HepG2 (cell line): ENCODE results near the gene PFDN5. TPM values are rescaled to one million over a fixed set of nuclear protein-coding genes. Genes with fewer than 3 reads are reported as not detected.
A peak's percentile ranks its signal among the peaks of the same experiment; 100 is the strongest.

Experiments
- CBX2 ChIP-seq, 2 experiments: fragments of 200-600 bp in 1 of 2; sonication (generic); formaldehyde crosslinking in 1 of 2; IDR thresholded peaks; 2 replicates each; pipeline versions ENCODE4 v1.7.0 to v1.8.1; 2018 to 2022; ENCODE audit warnings: low read depth in 2 of 2, low read length in 1 of 2, mild to moderate bottlenecking in 1 of 2, missing genetic modification reagents in 1 of 2
- EED ChIP-seq: sonication (generic); formaldehyde crosslinking; IDR thresholded peaks from 2 replicates; pipeline ENCODE4 v1.5.0; 2020; ENCODE audit warnings: mild to moderate bottlenecking, missing genetic modification reagents
- JUND ChIP-seq: sonication (generic); formaldehyde crosslinking; IDR thresholded peaks from 2 replicates; pipeline ENCODE4 v1.8.0; 2022; ENCODE audit warnings: mild to moderate bottlenecking, missing genetic modification reagents
- NFKBIZ ChIP-seq: IDR thresholded peaks from 2 replicates; pipeline ENCODE4 v1.6.1; 2018; ENCODE audit warnings: missing genetic modification reagents, missing compliant biosample characterization
- PHB2 ChIP-seq: fragments of 450-650 bp; IDR thresholded peaks from 2 replicates; pipeline ENCODE4 v1.6.1; 2018; ENCODE audit not compliant: partially characterized antibody
- PITX1 ChIP-seq: sonication (generic); formaldehyde crosslinking; IDR thresholded peaks from 2 replicates; pipeline ENCODE4 v1.5.1; 2020; ENCODE audit warnings: mild to moderate bottlenecking, missing genetic modification reagents
- RNF2 ChIP-seq: fragments of 450-650 bp; conservative IDR thresholded peaks from 2 replicates; pipeline ENCODE4 v1.6.1; 2016; ENCODE audit warnings: low read depth
- SMAD3 ChIP-seq: sonication (generic); formaldehyde crosslinking; IDR thresholded peaks from 2 replicates; pipeline ENCODE4 v1.4.0; 2020; ENCODE audit warnings: missing genetic modification reagents
- SMC3 ChIP-seq: IDR thresholded peaks from 2 replicates; pipeline ENCODE4 v1.6.1; 2011; ENCODE audit warnings: low read length, improper control_type of control experiment
- SP1 ChIP-seq, 2 experiments: fragments of 450-650 bp in 1 of 2; sonication (generic) in 1 of 2; formaldehyde crosslinking in 1 of 2; IDR thresholded peaks; 2 replicates each; pipeline versions ENCODE4 v1.4.0 to v1.6.1; 2016 to 2020; ENCODE audit warnings: missing genetic modification reagents in 1 of 2
- SRSF4 ChIP-seq: fragments of 200-400 bp; formaldehyde crosslinking; IDR thresholded peaks from one replicate; pipeline ENCODE4 v1.6.1; 2018; ENCODE audit warnings: mild to moderate bottlenecking, low read depth, low read length, moderate library complexity; ENCODE audit not compliant: poor library complexity, severe bottlenecking
- ZNF329 ChIP-seq: sonication (generic); formaldehyde crosslinking; IDR thresholded peaks from 2 replicates; pipeline ENCODE4 v1.9.0; 2021; ENCODE audit warnings: low read depth, mild to moderate bottlenecking, missing genetic modification reagents
- ZNF775 ChIP-seq: sonication (generic); formaldehyde crosslinking; IDR thresholded peaks from 2 replicates; pipeline ENCODE4 v1.4.0; 2020; ENCODE audit warnings: missing genetic modification reagents, mild to moderate bottlenecking, moderate library complexity, borderline replicate concordance
- ZNF777 ChIP-seq: sonication (generic); formaldehyde crosslinking; IDR thresholded peaks from 2 replicates; pipeline ENCODE4 v1.4.0; 2020; ENCODE audit warnings: missing genetic modification reagents
- polyA plus RNA-seq, 8 experiments: library from polyadenylated mRNA; depleted of rRNA in 3 of 8; stranded (reverse) in 7 of 8; unstranded in 1 of 8; fragments of >200 nt; fragmentation: Illumina TruSeq in 4 of 8; extraction: Trizol in 4 of 8; gene quantifications; 2 replicates each; pipeline versions ENCODE4 v1.2.1 to v1.2.3, GENCODE V29; 2011 to 2016; ENCODE audit warnings: low read depth in 4 of 8, missing spikeins in 1 of 8, mixed read lengths in 1 of 8; ENCODE audit not compliant: insufficient read depth in 1 of 8
- total RNA-seq, 5 experiments: library from RNA; depleted of rRNA; stranded (reverse); fragments of >200 nt; fragmentation: Illumina TruSeq; extraction: Trizol; gene quantifications; 2 replicates each; pipeline ENCODE4 v1.2.3, GENCODE V29; 2016; ENCODE audit warnings: low read depth in 1 of 5
- TF ChIP-seq, protein P1 (sequence below): sonication (generic); formaldehyde crosslinking; IDR thresholded peaks from 2 replicates; pipeline ENCODE4 v1.4.0; 2020; ENCODE audit warnings: missing genetic modification reagents
- TF ChIP-seq, protein P2 (sequence below): sonication (generic); formaldehyde crosslinking; IDR thresholded peaks from 2 replicates; pipeline ENCODE4 v1.5.0; 2020; ENCODE audit warnings: mild to moderate bottlenecking, missing genetic modification reagents, moderate library complexity
- TF ChIP-seq, protein P3 (sequence below): sonication (generic); formaldehyde crosslinking; IDR thresholded peaks from 2 replicates; pipeline ENCODE4 v1.4.0; 2020; ENCODE audit warnings: missing genetic modification reagents

PFDN5 gene
- total and polyA plus RNA-seq, 2 of the 13 experiments (the other 11 are each of a cell fraction or from before 2014, with no cell fraction given): 449 to 462 TPM

DNA sequence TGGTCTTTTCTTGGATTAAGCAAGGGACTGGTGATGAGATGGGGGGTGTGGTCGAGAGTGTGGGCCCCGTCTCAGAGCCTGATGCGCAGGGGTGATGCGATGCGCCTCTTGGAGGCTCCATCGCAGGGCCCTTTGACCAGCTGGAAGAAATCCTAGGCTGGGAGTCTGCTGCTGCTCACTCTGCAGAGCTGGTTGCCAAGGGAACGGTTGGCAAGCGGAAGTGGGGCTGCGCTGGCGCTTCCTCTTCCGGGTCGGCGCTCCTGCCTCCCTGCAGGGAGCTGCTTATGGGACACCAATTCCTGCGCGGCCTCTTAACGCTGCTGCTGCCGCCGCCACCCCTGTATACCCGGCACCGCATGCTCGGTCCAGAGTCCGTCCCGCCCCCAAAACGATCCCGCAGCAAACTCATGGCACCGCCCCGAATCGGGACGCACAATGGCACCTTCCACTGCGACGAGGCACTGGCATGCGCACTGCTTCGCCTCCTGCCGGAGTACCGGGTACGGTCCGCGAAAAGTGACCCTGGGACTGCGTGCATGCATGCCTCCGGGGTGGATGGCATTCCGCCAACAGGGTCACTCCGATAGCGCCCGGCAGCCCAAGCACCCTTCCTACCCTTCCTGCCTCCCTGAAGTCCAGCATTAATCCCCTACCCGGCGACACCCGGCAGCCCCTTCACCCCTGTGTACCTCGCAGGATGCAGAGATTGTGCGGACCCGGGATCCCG is 4.3 kb downstream of the PFDN5 start, which contains the start of gene MYG1 (continued):
- TF ChIP-seq, protein P1, sequence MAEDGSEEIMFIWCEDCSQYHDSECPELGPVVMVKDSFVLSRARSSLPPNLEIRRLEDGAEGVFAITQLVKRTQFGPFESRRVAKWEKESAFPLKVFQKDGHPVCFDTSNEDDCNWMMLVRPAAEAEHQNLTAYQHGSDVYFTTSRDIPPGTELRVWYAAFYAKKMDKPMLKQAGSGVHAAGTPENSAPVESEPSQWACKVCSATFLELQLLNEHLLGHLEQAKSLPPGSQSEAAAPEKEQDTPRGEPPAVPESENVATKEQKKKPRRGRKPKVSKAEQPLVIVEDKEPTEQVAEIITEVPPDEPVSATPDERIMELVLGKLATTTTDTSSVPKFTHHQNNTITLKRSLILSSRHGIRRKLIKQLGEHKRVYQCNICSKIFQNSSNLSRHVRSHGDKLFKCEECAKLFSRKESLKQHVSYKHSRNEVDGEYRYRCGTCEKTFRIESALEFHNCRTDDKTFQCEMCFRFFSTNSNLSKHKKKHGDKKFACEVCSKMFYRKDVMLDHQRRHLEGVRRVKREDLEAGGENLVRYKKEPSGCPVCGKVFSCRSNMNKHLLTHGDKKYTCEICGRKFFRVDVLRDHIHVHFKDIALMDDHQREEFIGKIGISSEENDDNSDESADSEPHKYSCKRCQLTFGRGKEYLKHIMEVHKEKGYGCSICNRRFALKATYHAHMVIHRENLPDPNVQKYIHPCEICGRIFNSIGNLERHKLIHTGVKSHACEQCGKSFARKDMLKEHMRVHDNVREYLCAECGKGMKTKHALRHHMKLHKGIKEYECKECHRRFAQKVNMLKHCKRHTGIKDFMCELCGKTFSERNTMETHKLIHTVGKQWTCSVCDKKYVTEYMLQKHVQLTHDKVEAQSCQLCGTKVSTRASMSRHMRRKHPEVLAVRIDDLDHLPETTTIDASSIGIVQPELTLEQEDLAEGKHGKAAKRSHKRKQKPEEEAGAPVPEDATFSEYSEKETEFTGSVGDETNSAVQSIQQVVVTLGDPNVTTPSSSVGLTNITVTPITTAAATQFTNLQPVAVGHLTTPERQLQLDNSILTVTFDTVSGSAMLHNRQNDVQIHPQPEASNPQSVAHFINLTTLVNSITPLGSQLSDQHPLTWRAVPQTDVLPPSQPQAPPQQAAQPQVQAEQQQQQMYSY (CRISPR knock-in tag): no peak
- TF ChIP-seq, protein P2, sequence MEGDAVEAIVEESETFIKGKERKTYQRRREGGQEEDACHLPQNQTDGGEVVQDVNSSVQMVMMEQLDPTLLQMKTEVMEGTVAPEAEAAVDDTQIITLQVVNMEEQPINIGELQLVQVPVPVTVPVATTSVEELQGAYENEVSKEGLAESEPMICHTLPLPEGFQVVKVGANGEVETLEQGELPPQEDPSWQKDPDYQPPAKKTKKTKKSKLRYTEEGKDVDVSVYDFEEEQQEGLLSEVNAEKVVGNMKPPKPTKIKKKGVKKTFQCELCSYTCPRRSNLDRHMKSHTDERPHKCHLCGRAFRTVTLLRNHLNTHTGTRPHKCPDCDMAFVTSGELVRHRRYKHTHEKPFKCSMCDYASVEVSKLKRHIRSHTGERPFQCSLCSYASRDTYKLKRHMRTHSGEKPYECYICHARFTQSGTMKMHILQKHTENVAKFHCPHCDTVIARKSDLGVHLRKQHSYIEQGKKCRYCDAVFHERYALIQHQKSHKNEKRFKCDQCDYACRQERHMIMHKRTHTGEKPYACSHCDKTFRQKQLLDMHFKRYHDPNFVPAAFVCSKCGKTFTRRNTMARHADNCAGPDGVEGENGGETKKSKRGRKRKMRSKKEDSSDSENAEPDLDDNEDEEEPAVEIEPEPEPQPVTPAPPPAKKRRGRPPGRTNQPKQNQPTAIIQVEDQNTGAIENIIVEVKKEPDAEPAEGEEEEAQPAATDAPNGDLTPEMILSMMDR: peak; percentile 59
- TF ChIP-seq PITX1: peak; percentile 76
- TF ChIP-seq RNF2: peak; percentile 87
- TF ChIP-seq ZNF329: peak; percentile 90
- 0 out of 2 replicates have a peak, but pooled peaks have one; percentile 20 for TF ChIP-seq ZNF777 (CRISPR knock-in tag)
- no peak for TF ChIP-seq SRSF4
- no peak for TF ChIP-seq SMC3
- TF ChIP-seq PHB2: no peak
- no peak for TF ChIP-seq SP1 (IDR thresholded peaks at IDR 0.05)
- TF ChIP-seq SP1 (CRISPR knock-in tag; IDR thresholded peaks at IDR 0.05): peak; percentile 70; the same call in 1 of the 2 replicates
- TF ChIP-seq, protein P3, sequence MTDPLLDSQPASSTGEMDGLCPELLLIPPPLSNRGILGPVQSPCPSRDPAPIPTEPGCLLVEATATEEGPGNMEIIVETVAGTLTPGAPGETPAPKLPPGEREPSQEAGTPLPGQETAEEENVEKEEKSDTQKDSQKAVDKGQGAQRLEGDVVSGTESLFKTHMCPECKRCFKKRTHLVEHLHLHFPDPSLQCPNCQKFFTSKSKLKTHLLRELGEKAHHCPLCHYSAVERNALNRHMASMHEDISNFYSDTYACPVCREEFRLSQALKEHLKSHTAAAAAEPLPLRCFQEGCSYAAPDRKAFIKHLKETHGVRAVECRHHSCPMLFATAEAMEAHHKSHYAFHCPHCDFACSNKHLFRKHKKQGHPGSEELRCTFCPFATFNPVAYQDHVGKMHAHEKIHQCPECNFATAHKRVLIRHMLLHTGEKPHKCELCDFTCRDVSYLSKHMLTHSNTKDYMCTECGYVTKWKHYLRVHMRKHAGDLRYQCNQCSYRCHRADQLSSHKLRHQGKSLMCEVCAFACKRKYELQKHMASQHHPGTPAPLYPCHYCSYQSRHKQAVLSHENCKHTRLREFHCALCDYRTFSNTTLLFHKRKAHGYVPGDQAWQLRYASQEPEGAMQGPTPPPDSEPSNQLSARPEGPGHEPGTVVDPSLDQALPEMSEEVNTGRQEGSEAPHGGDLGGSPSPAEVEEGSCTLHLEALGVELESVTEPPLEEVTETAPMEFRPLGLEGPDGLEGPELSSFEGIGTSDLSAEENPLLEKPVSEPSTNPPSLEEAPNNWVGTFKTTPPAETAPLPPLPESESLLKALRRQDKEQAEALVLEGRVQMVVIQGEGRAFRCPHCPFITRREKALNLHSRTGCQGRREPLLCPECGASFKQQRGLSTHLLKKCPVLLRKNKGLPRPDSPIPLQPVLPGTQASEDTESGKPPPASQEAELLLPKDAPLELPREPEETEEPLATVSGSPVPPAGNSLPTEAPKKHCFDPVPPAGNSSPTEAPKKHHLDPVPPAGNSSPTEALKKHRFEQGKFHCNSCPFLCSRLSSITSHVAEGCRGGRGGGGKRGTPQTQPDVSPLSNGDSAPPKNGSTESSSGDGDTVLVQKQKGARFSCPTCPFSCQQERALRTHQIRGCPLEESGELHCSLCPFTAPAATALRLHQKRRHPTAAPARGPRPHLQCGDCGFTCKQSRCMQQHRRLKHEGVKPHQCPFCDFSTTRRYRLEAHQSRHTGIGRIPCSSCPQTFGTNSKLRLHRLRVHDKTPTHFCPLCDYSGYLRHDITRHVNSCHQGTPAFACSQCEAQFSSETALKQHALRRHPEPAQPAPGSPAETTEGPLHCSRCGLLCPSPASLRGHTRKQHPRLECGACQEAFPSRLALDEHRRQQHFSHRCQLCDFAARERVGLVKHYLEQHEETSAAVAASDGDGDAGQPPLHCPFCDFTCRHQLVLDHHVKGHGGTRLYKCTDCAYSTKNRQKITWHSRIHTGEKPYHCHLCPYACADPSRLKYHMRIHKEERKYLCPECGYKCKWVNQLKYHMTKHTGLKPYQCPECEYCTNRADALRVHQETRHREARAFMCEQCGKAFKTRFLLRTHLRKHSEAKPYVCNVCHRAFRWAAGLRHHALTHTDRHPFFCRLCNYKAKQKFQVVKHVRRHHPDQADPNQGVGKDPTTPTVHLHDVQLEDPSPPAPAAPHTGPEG (CRISPR knock-in tag): no peak
- TF ChIP-seq EED (CRISPR knock-in tag): no peak
- TF ChIP-seq NFKBIZ (CRISPR knock-in tag): peak; percentile 63; the same call in 1 of the 2 replicates
- 0 out of 2 replicates have a peak, but pooled peaks have one; percentile 9 for TF ChIP-seq JUND (CRISPR knock-in tag)
- no peak for TF ChIP-seq CBX2 (IDR thresholded peaks at IDR 0.05; ENCODE audit: low read depth, low read length)
- TF ChIP-seq CBX2 (CRISPR knock-in tag; IDR thresholded peaks at IDR 0.05; ENCODE audit: low read depth): no peak
- no peak for TF ChIP-seq ZNF775
- TF ChIP-seq SMAD3 (CRISPR knock-in tag): peak; percentile 78; the same call in 1 of the 2 replicates
